Right renal pelvis (tissue), 4 donors: ENCODE results near the gene SBK2. TPM values are rescaled to one million over a fixed set of nuclear protein-coding genes. Genes with fewer than 3 reads are reported as not detected.
A peak's percentile ranks its signal among the peaks of the same experiment; 100 is the strongest.
"Not testable (repeated sequence)": the region's sequence is repeated elsewhere in the genome, so short reads cannot be mapped to it uniquely, and the experiment has no call there.

Experiments used
- DNase-seq, 4 donors: peaks; one replicate each; pipeline ENCODE4 v3.0.0-alpha.2; 2013; ENCODE audit warnings: low read depth in 4 of 4, low spot score in 3 of 4, missing footprints in 1 of 4
- polyA plus RNA-seq, 4 donors: library from polyadenylated mRNA; unstranded; fragments of 120-200 nt; gene quantifications; one replicate each; pipeline ENCODE4 v1.2.1, GENCODE V29; 2013; ENCODE audit not compliant: insufficient read length in 4 of 4

The SBK2 gene
- polyA plus RNA-seq = under 1 TPM; 0.62 to 0.97 (median 0.67) TPM

GRCh38 chr19:55536951-55537740 is at the start of gene SBK2:
Gene SBK2, minus strand, starts transcription at chr19:55537133. Its CDS starts 839 bp downstream, at chr19:55536294.
- DNase-seq = no peak

- DNase-seq = peak in 3 of 4 donors; percentile 68 to 79 (median 77)
Observed at GRCh38 chr19:55585658-55586339, 48.9 kb upstream of the SBK2 start.

GRCh38 chr19:55584871-55585270 is 47.9 kb upstream of the SBK2 start:
- no peak for DNase-seq

- DNase-seq = not testable (repeated sequence)
Observed at GRCh38 chr19:55583897-55584296, 47.0 kb upstream of the SBK2 start.

- DNase-seq = not testable (repeated sequence)
Observed at GRCh38 chr19:55582284-55582683, 45.4 kb upstream of the SBK2 start.

GRCh38 chr19:55581823-55582223 is 44.9 kb upstream of the SBK2 start:
- peak in 1 of 4 donors; percentile 59 for DNase-seq

GRCh38 chr19:55581145-55581822 is 44.4 kb upstream of the SBK2 start:
- no peak for DNase-seq

- peak; percentile 81 to 85 (median 84) for DNase-seq
Observed at GRCh38 chr19:55580628-55581144, 43.8 kb upstream of the SBK2 start, which contains the start of gene ZNF579. Gene ZNF579, minus strand, starts transcription at chr19:55580848. Its CDS starts 1,209 bp downstream, at chr19:55579639.

GRCh38 chr19:55579766-55580621 is 43.1 kb upstream of the SBK2 start:
- DNase-seq = no peak

- DNase-seq = no peak
Observed at GRCh38 chr19:55578761-55579747, 42.1 kb upstream of the SBK2 start.

- DNase-seq = no peak
Observed at GRCh38 chr19:55578031-55578760, 41.3 kb upstream of the SBK2 start.

- DNase-seq = no peak
Observed at GRCh38 chr19:55576746-55577145, 39.8 kb upstream of the SBK2 start.

GRCh38 chr19:55573929-55574328 is 37.0 kb upstream of the SBK2 start:
- not testable (repeated sequence) for DNase-seq

- not testable (repeated sequence) for DNase-seq
Observed at GRCh38 chr19:55569477-55569876, 32.5 kb upstream of the SBK2 start.

GRCh38 chr19:55567708-55568328 is 30.9 kb upstream of the SBK2 start:
- DNase-seq = no peak

GRCh38 chr19:55566823-55567222 is 29.9 kb upstream of the SBK2 start:
- DNase-seq = no peak

GRCh38 chr19:55563261-55563690 is 26.3 kb upstream of the SBK2 start:
- no peak for DNase-seq

GRCh38 chr19:55559684-55560083 is 22.8 kb upstream of the SBK2 start:
- DNase-seq = no peak
